ENCODE results near the gene PPFIA2. TPM values are rescaled to one million over a fixed set of nuclear protein-coding genes. Genes with fewer than 3 reads are reported as not detected.

The PPFIA2 gene
- polyA plus RNA-seq, 1 donor from 2014 or later, result 65.3 TPM

- Histone ChIP-seq H3K27me3 (ENCODE audit: insufficient read depth, low read depth, low read length) (no peaks in the 10 kb centered on the region), H3K36me3 (ENCODE audit: insufficient read depth, low read length) (no peaks in the 10 kb centered on the region), H2AFZ (ENCODE audit: low read depth, low read length) (no peak overlapping the region), H3K27ac (ENCODE audit: low read length) (no peak overlapping the region), H3K79me2 (replicated peaks; ENCODE audit: insufficient read depth, low read length) (no peaks in the 10 kb centered on the region), H3K4me3 (ENCODE audit: low read length) (no peak overlapping the region), H3F3A (ENCODE audit: insufficient read depth, low read length, poor library complexity, severe bottlenecking) (no peaks in the 10 kb centered on the region), H4K20me1 (ENCODE audit: insufficient read depth) (no peaks in the 10 kb centered on the region), H3K4me2 (ENCODE audit: low read length) (no peak overlapping the region), H3K9ac (ENCODE audit: low read length) (no peak overlapping the region), H3K9me3 (ENCODE audit: low read length) (no peaks in the 10 kb centered on the region), H3K9me2 (ENCODE audit: insufficient read depth, low read length) (no peaks in the 10 kb centered on the region)
- TF ChIP-seq EP300 (conservative IDR thresholded peaks at IDR 0.05; ENCODE audit: poor library complexity, severe bottlenecking) (no peak), RAD21 (conservative IDR thresholded peaks at IDR 0.05) (no peak), EZH2 (IDR thresholded peaks at IDR 0.05; ENCODE audit: borderline replicate concordance, insufficient read depth, low read length, poor library complexity, severe bottlenecking) (no peak), TAF1 (IDR thresholded peaks at IDR 0.05; ENCODE audit: low read depth) (no peak), SMC3 (conservative IDR thresholded peaks at IDR 0.05; ENCODE audit: poor library complexity) (no peak), CTCF (IDR thresholded peaks at IDR 0.05; ENCODE audit: poor library complexity, severe bottlenecking) (no peak), POLR2AphosphoS5 (IDR thresholded peaks at IDR 0.05) (no peak)
- TF ChIP-seq, protein P1, sequence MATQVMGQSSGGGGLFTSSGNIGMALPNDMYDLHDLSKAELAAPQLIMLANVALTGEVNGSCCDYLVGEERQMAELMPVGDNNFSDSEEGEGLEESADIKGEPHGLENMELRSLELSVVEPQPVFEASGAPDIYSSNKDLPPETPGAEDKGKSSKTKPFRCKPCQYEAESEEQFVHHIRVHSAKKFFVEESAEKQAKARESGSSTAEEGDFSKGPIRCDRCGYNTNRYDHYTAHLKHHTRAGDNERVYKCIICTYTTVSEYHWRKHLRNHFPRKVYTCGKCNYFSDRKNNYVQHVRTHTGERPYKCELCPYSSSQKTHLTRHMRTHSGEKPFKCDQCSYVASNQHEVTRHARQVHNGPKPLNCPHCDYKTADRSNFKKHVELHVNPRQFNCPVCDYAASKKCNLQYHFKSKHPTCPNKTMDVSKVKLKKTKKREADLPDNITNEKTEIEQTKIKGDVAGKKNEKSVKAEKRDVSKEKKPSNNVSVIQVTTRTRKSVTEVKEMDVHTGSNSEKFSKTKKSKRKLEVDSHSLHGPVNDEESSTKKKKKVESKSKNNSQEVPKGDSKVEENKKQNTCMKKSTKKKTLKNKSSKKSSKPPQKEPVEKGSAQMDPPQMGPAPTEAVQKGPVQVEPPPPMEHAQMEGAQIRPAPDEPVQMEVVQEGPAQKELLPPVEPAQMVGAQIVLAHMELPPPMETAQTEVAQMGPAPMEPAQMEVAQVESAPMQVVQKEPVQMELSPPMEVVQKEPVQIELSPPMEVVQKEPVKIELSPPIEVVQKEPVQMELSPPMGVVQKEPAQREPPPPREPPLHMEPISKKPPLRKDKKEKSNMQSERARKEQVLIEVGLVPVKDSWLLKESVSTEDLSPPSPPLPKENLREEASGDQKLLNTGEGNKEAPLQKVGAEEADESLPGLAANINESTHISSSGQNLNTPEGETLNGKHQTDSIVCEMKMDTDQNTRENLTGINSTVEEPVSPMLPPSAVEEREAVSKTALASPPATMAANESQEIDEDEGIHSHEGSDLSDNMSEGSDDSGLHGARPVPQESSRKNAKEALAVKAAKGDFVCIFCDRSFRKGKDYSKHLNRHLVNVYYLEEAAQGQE (IDR thresholded peaks at IDR 0.05; ENCODE audit: borderline replicate concordance), result no peak
These were observed 294.0 kb downstream of the PPFIA2 start for GRCh38 chr12:81465191-81465590.

DNA sequence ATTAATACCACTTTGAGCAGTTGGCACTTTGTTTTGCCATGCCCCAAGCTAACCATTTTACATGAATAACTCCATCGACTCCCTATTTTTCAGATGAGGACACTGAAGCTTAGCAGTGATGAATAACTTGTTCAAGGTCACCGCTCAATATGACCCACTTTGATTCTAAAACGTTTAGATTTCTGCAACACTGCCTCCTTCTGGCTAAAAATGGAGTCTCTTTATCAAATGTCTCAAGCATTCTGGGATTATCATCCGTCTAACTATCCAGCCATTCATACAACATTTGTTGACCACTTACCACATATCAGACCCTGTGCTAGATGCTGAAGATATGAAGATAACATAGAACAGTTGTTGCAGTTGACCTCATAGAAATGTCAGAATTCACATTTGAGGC, 298.0 kb downstream of the PPFIA2 start:
- TF ChIP-seq TAF1 (IDR thresholded peaks at IDR 0.05; ENCODE audit: low read depth), result no peak
- no peak for TF ChIP-seq MXI1 (conservative IDR thresholded peaks at IDR 0.05; ENCODE audit: poor library complexity, severe bottlenecking)
- no peak for TF ChIP-seq SMC3 (conservative IDR thresholded peaks at IDR 0.05; ENCODE audit: poor library complexity)
- no peak for TF ChIP-seq CTCF (IDR thresholded peaks at IDR 0.05; ENCODE audit: poor library complexity, severe bottlenecking)
- no peak for TF ChIP-seq RAD21 (conservative IDR thresholded peaks at IDR 0.05)

More for the DNA sequence above, 298.0 kb downstream of the PPFIA2 start:
- Histone ChIP-seq H4K20me1 (ENCODE audit: insufficient read depth) (no peaks in the 10 kb centered on the region), H3K27me3 (ENCODE audit: insufficient read depth, low read depth, low read length) (no peaks in the 10 kb centered on the region), H3K4me3 (ENCODE audit: low read length) (no peak overlapping the region), H3K9me3 (ENCODE audit: low read length) (no peaks in the 10 kb centered on the region), H3K9me2 (ENCODE audit: insufficient read depth, low read length) (no peaks in the 10 kb centered on the region), H2AFZ (ENCODE audit: low read depth, low read length) (no peak overlapping the region), H3K4me2 (ENCODE audit: low read length) (no peak overlapping the region), H3K36me3 (ENCODE audit: insufficient read depth, low read length) (no peaks in the 10 kb centered on the region), H3K9ac (ENCODE audit: low read length) (no peak overlapping the region), H3K79me2 (replicated peaks; ENCODE audit: insufficient read depth, low read length) (no peaks in the 10 kb centered on the region), H3K27ac (ENCODE audit: low read length) (no peak overlapping the region), H3F3A (ENCODE audit: insufficient read depth, low read length, poor library complexity, severe bottlenecking) (no peaks in the 10 kb centered on the region)

Data from neural cell (in vitro differentiated cells).